OCI-LY7 (cell line): ENCODE results near the gene INAVA.

Experiments used
- EZH2phosphoT487 ChIP-seq: fragments of 200-600 bp; sonication (generic); IDR thresholded peaks from 2 replicates; pipeline ENCODE4 v1.6.1; 2018; ENCODE audit warnings: low read depth, borderline replicate concordance, mild to moderate bottlenecking, mixed run types, antibody characterized with exemption, low read length, moderate library complexity, mixed read lengths
- TF ChIP-seq, protein P1 (sequence below): fragments of 200-600 bp; sonication (generic); conservative IDR thresholded peaks from 2 replicates; pipeline ENCODE4 v1.5.1; 2014; ENCODE audit warnings: mild to moderate bottlenecking, antibody characterized with exemption, low read length, moderate library complexity, mixed read lengths

GRCh38 chr1:200875416-200875815, 19.3 kb upstream of the INAVA start:
- TF ChIP-seq, protein P1, sequence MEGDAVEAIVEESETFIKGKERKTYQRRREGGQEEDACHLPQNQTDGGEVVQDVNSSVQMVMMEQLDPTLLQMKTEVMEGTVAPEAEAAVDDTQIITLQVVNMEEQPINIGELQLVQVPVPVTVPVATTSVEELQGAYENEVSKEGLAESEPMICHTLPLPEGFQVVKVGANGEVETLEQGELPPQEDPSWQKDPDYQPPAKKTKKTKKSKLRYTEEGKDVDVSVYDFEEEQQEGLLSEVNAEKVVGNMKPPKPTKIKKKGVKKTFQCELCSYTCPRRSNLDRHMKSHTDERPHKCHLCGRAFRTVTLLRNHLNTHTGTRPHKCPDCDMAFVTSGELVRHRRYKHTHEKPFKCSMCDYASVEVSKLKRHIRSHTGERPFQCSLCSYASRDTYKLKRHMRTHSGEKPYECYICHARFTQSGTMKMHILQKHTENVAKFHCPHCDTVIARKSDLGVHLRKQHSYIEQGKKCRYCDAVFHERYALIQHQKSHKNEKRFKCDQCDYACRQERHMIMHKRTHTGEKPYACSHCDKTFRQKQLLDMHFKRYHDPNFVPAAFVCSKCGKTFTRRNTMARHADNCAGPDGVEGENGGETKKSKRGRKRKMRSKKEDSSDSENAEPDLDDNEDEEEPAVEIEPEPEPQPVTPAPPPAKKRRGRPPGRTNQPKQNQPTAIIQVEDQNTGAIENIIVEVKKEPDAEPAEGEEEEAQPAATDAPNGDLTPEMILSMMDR = no peak
- TF ChIP-seq EZH2phosphoT487 = no peak
